Measurements from ENCODE around the gene ARHGAP5.
A peak's percentile ranks its signal among the peaks of the same experiment; 100 is the strongest.

ARHGAP5 gene

DNA sequence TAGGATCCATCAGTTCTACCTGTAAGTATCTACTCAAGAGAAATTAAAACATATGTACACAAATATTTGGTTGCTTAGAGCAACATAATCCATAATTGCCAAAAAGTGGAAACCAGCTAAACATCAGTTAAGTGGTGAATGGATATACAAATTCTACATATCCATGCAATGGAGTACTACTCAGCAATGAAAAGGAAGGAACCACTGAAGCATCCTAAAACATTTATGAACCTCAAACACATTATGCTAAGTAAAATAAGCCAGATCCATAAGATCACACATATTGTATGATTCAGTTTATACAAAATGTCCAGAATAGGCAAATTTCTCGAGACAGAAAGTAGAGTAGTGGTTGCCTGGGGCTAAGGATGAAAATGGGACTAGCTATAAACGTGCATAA is 8.4 kb upstream of the ARHGAP5 start:
- WGBS (ENCODE audit: insufficient coverage): 86% methylated on average over 2 of the region's 2 CpGs
- no peaks in the 10 kb centered on the region for H3K27me3 ChIP-seq (replicated peaks in 2 of 5; ENCODE audit: control insufficient read depth in 4 of 5, insufficient read depth in 5 of 5, low read length in 4 of 5)
- DNase-seq: no peak
- H3K36me3 ChIP-seq (ENCODE audit: control insufficient read depth in 4 of 4, insufficient read depth in 4 of 4, low read length in 3 of 4): no peaks in the 10 kb centered on the region
- CTCF ChIA-PET: interaction anchor here (1.5 to 9.1 kb wide), 3 partner anchors 183 to 190 kb away, joined by 4 to 129 read pairs (median 8); no protein-coding TSS in a partner anchor
- peaks cover 0 to under 1% (median 0%) of the 10 kb centered on the region in 4 experiments for H3K4me1 ChIP-seq (ENCODE audit: control extremely low read depth in 1 of 4, control insufficient read depth in 4 of 4, insufficient read depth in 4 of 4, low read length in 3 of 4)
- POLR2A ChIA-PET: no interaction called here
- H3K27ac ChIP-seq (ENCODE audit: insufficient read depth in 1 of 2, low read depth in 1 of 2, low read length in 2 of 2, poor library complexity in 1 of 2, severe bottlenecking in 2 of 2): no peak overlapping the region
- H3K9me3 ChIP-seq (ENCODE audit: control extremely low read depth in 1 of 5, control insufficient read depth in 4 of 5, insufficient read depth in 2 of 5, low read depth in 1 of 5, low read length in 4 of 5): no peaks in the 10 kb centered on the region
- H3K4me3 ChIP-seq (ENCODE audit: control insufficient read depth in 1 of 7, extremely low read depth in 1 of 7, insufficient read depth in 4 of 7, low read depth in 2 of 7, low read length in 6 of 7): no peak overlapping the region

DNA sequence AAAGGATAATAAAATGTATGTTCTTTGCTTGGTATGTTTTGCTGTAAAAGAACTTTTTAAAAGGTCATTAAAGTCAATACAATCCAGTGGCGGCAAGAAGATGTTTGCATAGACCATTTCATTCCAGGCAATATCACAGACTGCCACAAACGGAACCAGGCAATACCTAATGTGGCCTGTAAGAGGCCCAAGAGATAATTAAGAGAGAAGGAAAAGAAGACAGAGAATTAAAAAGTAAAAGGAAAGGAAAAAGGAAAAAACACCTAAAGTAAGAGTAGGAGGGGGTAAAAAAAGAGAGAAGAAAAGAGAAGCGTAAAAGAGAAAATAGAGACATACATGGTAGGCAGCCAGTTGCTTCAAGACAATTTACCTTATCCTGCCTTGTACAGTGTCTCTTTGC is 6.8 kb upstream of the ARHGAP5 start:
- DNase-seq: peak in 1 of 3 donors; percentile 10
- CTCF ChIA-PET: interaction anchor here (1.2 to 9.1 kb wide), 5 partner anchors 18 to 188 kb away, joined by 3 to 129 read pairs (median 5); no protein-coding TSS in a partner anchor
- 100% methylated on average over 1 of the region's 3 CpGs for WGBS (ENCODE audit: insufficient coverage)
- no peaks in the 10 kb centered on the region for H3K27me3 ChIP-seq (replicated peaks in 2 of 5; ENCODE audit: control insufficient read depth in 4 of 5, insufficient read depth in 5 of 5, low read length in 4 of 5)
- H3K27ac ChIP-seq (ENCODE audit: insufficient read depth in 1 of 2, low read depth in 1 of 2, low read length in 2 of 2, poor library complexity in 1 of 2, severe bottlenecking in 2 of 2): no peak overlapping the region
- peaks cover 2 to 9% (median 3%) of the 10 kb centered on the region in 4 experiments for H3K4me1 ChIP-seq (ENCODE audit: control extremely low read depth in 1 of 4, control insufficient read depth in 4 of 4, insufficient read depth in 4 of 4, low read length in 3 of 4)
- H3K9me3 ChIP-seq (ENCODE audit: control extremely low read depth in 1 of 5, control insufficient read depth in 4 of 5, insufficient read depth in 2 of 5, low read depth in 1 of 5, low read length in 4 of 5): no peaks in the 10 kb centered on the region
- no peak overlapping the region for H3K4me3 ChIP-seq (ENCODE audit: control insufficient read depth in 1 of 7, extremely low read depth in 1 of 7, insufficient read depth in 4 of 7, low read depth in 2 of 7, low read length in 6 of 7)
- no peaks in the 10 kb centered on the region for H3K36me3 ChIP-seq (ENCODE audit: control insufficient read depth in 4 of 4, insufficient read depth in 4 of 4, low read length in 3 of 4)
- POLR2A ChIA-PET: no interaction called here

DNA sequence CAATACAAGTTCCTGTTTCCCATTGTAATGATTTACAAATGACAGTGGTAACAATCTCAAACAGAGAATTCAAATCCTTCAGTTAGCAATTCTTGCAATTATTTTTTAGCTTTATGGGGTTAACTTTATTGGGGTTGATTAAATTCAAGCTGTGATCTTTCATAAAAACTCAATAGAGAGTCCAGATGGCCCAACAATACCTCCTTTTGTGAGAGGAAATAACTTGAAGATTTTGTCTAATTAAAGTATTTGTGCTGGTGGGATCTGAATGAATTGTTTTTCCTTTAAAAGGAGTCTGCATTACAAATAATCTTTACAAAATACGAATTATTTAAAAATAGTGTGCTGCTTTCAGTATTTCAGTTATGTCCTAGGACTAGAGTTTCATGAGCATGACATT is 4.4 kb upstream of the ARHGAP5 start:
- CTCF ChIA-PET: interaction anchor here (1.1 to 9.1 kb wide), 12 partner anchors 12 to 563 kb away, joined by 3 to 129 read pairs (median 4); partner anchors contain the start of gene RNU6-8
- WGBS (ENCODE audit: insufficient coverage): no CpG with 5 or more reads among the region's 1 CpG

DNA sequence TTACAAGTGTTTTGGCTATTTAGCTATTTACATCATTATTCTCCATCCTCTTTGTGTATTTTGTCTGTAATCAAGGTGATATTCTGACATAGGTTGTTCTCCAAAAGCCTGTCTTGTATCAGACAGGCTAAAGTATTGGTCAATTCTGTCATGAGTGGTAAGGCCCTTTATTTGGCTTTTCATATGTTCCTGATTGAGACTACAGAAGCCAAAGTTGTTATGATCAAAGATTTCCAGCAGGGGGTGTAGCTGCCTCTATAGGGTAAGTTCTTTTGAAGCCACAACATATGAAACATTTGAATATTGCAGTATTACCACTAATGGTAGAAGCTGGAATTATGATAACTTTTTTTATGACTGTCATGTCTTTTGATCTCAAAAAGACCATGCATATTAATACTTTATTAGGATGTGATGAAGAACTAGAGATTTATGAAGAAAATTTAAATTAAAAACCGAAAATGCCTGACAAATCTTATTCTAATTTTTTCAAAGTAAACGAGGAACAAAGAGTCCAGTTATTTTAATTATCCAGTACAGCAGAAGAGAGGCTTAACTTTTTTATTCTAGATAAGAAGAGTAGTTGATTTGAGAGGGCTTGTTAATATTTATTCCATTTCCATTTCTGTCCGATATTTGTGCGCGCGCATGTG is 3.4 kb upstream of the ARHGAP5 start:
- Histone ChIP-seq H3K4me3 (ENCODE audit: control insufficient read depth in 1 of 7, extremely low read depth in 1 of 7, insufficient read depth in 4 of 7, low read depth in 2 of 7, low read length in 6 of 7) (no peak overlapping the region), H3K36me3 (ENCODE audit: control insufficient read depth in 4 of 4, insufficient read depth in 4 of 4, low read length in 3 of 4) (no peaks in the 10 kb centered on the region), H3K27ac (ENCODE audit: insufficient read depth in 1 of 2, low read depth in 1 of 2, low read length in 2 of 2, poor library complexity in 1 of 2, severe bottlenecking in 2 of 2) (no peak overlapping the region), H3K27me3 (replicated peaks in 2 of 5; ENCODE audit: control insufficient read depth in 4 of 5, insufficient read depth in 5 of 5, low read length in 4 of 5) (no peaks in the 10 kb centered on the region), H3K9me3 (ENCODE audit: control extremely low read depth in 1 of 5, control insufficient read depth in 4 of 5, insufficient read depth in 2 of 5, low read depth in 1 of 5, low read length in 4 of 5) (no peaks in the 10 kb centered on the region), H3K4me1 (ENCODE audit: control extremely low read depth in 1 of 4, control insufficient read depth in 4 of 4, insufficient read depth in 4 of 4, low read length in 3 of 4) (peaks cover 12 to 20% (median 15%) of the 10 kb centered on the region in 4 experiments)
- POLR2A ChIA-PET: no interaction called here
- DNase-seq: peak; percentile 86 to 92 (median 88)
- CTCF ChIA-PET: interaction anchor here (0.6 to 9.1 kb wide), 16 partner anchors 10 to 564 kb away, joined by 3 to 129 read pairs (median 4); partner anchors contain the start of gene RNU6-8
- WGBS (ENCODE audit: insufficient coverage): no CpG with 5 or more reads among the region's 6 CpGs

More for the DNA sequence above, 4.4 kb upstream of the ARHGAP5 start:
- Histone ChIP-seq H3K4me3 (ENCODE audit: control insufficient read depth in 1 of 7, extremely low read depth in 1 of 7, insufficient read depth in 4 of 7, low read depth in 2 of 7, low read length in 6 of 7) (no peak overlapping the region), H3K27me3 (replicated peaks in 2 of 5; ENCODE audit: control insufficient read depth in 4 of 5, insufficient read depth in 5 of 5, low read length in 4 of 5) (no peaks in the 10 kb centered on the region), H3K36me3 (ENCODE audit: control insufficient read depth in 4 of 4, insufficient read depth in 4 of 4, low read length in 3 of 4) (no peaks in the 10 kb centered on the region), H3K27ac (ENCODE audit: insufficient read depth in 1 of 2, low read depth in 1 of 2, low read length in 2 of 2, poor library complexity in 1 of 2, severe bottlenecking in 2 of 2) (no peak overlapping the region), H3K9me3 (ENCODE audit: control extremely low read depth in 1 of 5, control insufficient read depth in 4 of 5, insufficient read depth in 2 of 5, low read depth in 1 of 5, low read length in 4 of 5) (no peaks in the 10 kb centered on the region), H3K4me1 (ENCODE audit: control extremely low read depth in 1 of 4, control insufficient read depth in 4 of 4, insufficient read depth in 4 of 4, low read length in 3 of 4) (peaks cover 7 to 14% (median 11%) of the 10 kb centered on the region in 4 experiments)
- no peak for DNase-seq
- POLR2A ChIA-PET: no interaction called here

DNA sequence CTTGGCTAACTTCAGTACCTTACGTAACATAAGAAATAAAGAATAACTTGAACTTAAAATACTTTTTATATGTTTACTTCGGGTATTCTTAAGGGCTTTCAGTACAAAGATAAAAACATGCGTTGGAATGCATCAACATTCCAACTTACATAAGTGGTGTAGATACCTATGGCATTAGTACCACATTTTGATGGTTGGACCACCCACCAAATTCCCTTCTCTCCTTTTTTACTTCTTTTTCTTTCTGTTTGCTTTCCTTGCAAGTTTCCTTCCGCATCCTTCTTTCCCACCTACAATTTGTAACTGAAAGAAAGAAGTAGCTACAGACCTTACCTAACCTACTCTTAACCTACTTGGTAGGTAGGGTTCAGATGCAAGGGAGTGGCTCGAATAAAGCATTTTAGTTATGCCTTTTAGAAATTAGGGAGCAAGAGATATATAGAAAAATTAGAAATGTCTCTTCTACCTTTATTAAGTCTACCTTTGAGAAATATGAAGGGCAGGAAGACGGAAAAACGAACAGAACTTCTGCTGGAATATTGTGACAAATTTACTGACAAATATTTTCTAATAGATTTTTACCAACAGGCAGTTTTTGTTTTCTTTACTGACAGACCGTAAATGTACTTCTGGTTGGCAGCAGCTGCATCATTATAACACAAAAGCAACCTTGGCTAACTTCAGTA is 2.1 kb upstream of the ARHGAP5 start:
- peak in 1 of 3 donors; percentile 3 for DNase-seq
- CTCF ChIA-PET: interaction anchor here (1.1 to 9.1 kb wide), 3 partner anchors 177 to 504 kb away, joined by 3 to 129 read pairs (median 7); no protein-coding TSS in a partner anchor
- POLR2A ChIA-PET: no interaction called here
- H3K4me3 ChIP-seq (ENCODE audit: control insufficient read depth in 1 of 7, extremely low read depth in 1 of 7, insufficient read depth in 4 of 7, low read depth in 2 of 7, low read length in 6 of 7): peak overlapping the region in 5 of 7 experiments; percentile 85 to 99 (median 96)
- no peaks in the 10 kb centered on the region for H3K9me3 ChIP-seq (ENCODE audit: control extremely low read depth in 1 of 5, control insufficient read depth in 4 of 5, insufficient read depth in 2 of 5, low read depth in 1 of 5, low read length in 4 of 5)
- no peaks in the 10 kb centered on the region for H3K36me3 ChIP-seq (ENCODE audit: control insufficient read depth in 4 of 4, insufficient read depth in 4 of 4, low read length in 3 of 4)
- no peaks in the 10 kb centered on the region for H3K27me3 ChIP-seq (replicated peaks in 2 of 5; ENCODE audit: control insufficient read depth in 4 of 5, insufficient read depth in 5 of 5, low read length in 4 of 5)
- peak overlapping the region in 1 of 2 experiments; percentile 91 for H3K27ac ChIP-seq (ENCODE audit: insufficient read depth in 1 of 2, low read depth in 1 of 2, low read length in 2 of 2, poor library complexity in 1 of 2, severe bottlenecking in 2 of 2)
- WGBS (ENCODE audit: insufficient coverage): 73% methylated on average over 3 of the region's 8 CpGs
- H3K4me1 ChIP-seq (ENCODE audit: control extremely low read depth in 1 of 4, control insufficient read depth in 4 of 4, insufficient read depth in 4 of 4, low read length in 3 of 4): peaks cover 18 to 31% (median 20%) of the 10 kb centered on the region in 4 experiments

DNA sequence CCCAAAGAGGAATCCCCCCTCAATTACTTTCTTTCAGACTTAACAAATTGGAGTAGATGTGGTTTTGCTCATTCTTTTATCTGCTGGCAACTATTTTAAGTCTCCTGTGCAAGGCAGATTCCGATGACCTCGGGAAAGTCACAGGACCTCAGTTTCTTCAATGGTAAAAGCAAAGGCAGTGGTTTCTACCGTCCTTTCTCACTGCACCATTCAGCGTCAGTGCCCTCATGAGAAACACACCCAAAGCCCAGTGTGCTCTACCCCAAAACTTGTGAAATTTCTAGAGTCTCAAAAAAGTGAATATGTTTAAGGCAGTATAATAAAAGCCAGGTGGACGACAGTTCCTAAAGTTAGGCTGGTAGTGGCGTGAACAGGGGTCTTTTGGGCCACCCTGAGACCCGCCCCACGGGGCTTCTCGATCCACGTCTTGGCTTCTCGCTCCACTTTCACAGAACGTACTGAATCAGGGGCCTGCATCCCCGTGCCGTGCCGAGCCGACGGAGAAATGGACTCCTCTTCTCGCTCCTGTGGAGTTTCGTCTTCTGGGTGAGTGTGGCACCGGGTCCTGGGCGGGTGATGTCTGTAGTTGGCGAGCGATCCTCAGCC is 1.3 kb upstream of the ARHGAP5 start:
- peak in 1 of 3 donors; percentile 6 for DNase-seq

More for the DNA sequence above, 1.3 kb upstream of the ARHGAP5 start:
- Histone ChIP-seq H3K4me3 (ENCODE audit: control insufficient read depth in 1 of 7, extremely low read depth in 1 of 7, insufficient read depth in 4 of 7, low read depth in 2 of 7, low read length in 6 of 7) (peak overlapping the region; percentile 85 to 99 (median 99)), H3K36me3 (ENCODE audit: control insufficient read depth in 4 of 4, insufficient read depth in 4 of 4, low read length in 3 of 4) (no peaks in the 10 kb centered on the region), H3K4me1 (ENCODE audit: control extremely low read depth in 1 of 4, control insufficient read depth in 4 of 4, insufficient read depth in 4 of 4, low read length in 3 of 4) (peaks cover 18 to 34% (median 22%) of the 10 kb centered on the region in 4 experiments), H3K9me3 (ENCODE audit: control extremely low read depth in 1 of 5, control insufficient read depth in 4 of 5, insufficient read depth in 2 of 5, low read depth in 1 of 5, low read length in 4 of 5) (no peaks in the 10 kb centered on the region), H3K27me3 (replicated peaks in 2 of 5; ENCODE audit: control insufficient read depth in 4 of 5, insufficient read depth in 5 of 5, low read length in 4 of 5) (no peaks in the 10 kb centered on the region), H3K27ac (ENCODE audit: insufficient read depth in 1 of 2, low read depth in 1 of 2, low read length in 2 of 2, poor library complexity in 1 of 2, severe bottlenecking in 2 of 2) (peak overlapping the region; percentile 71 to 91)
- ChIA-PET CTCF (interaction anchor here (0.6 to 9.1 kb wide), 5 partner anchors 29 to 183 kb away, joined by 3 to 129 read pairs (median 3); no protein-coding TSS in a partner anchor), POLR2A (interaction anchor here (0.6 to 1.2 kb wide), 4 partner anchors 9 to 183 kb away, joined by 3 to 8 read pairs (median 4); no protein-coding TSS in a partner anchor)
- 0% methylated on average over 21 of the region's 23 CpGs for WGBS (ENCODE audit: insufficient coverage)
